HG03439 (cell line): Measurements from ENCODE around the gene PTCH2.
A peak's percentile ranks its signal among the peaks of the same experiment; 100 is the strongest.
"Not testable (repeated sequence)": the region's sequence is repeated elsewhere in the genome, so short reads cannot be mapped to it uniquely, and the experiment has no call there.

Source experiments
- ATAC-seq: cut with Tn5 transposase; IDR thresholded peaks from one replicate; pipeline ENCODE4 v1.9.1; 2021; ENCODE audit warnings: mild to moderate bottlenecking, moderate library complexity; ENCODE audit not compliant: unreplicated experiment

Gene PTCH2

GRCh38 chr1:44803312-44804095 lies 39.5 kb downstream of the PTCH2 start:
- ATAC-seq: no peak

- no peak for ATAC-seq
These were observed 40.1 kb downstream of the PTCH2 start for GRCh38 chr1:44803062-44803311.

DNA sequence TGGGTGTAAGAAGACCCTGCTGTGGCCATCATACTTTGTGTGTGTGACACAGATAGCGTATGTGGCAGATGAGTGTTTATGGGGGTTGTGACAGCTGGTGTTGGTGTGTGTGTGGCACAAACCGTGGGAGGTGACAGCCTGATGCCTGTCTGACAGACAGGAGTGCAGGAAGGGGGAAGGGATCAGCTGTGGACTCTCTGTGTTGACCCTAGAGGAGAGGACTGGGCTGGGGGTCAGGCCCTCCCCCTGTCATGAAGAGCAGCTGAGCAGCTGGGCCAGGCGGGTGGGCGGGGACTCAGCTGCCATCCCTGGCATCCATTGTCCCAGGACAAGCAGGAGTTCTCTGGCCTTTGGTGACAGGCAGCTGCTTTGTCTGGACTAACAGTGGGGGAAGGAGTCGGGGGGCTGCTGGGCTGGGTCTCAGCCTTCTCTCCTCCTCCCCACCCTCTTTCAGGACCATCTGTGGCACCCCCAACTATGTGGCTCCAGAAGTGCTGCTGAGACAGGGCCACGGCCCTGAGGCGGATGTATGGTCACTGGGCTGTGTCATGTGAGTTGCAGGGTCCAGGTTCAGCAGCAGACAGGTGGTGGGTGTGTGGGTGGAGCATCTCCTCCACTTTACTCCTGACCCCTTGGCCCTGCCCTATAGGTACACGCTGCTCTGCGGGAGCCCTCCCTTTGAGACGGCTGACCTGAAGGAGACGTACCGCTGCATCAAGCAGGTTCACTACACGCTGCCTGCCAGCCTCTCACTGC lies 40.6 kb downstream of the PTCH2 start:
- no peak for ATAC-seq

DNA sequence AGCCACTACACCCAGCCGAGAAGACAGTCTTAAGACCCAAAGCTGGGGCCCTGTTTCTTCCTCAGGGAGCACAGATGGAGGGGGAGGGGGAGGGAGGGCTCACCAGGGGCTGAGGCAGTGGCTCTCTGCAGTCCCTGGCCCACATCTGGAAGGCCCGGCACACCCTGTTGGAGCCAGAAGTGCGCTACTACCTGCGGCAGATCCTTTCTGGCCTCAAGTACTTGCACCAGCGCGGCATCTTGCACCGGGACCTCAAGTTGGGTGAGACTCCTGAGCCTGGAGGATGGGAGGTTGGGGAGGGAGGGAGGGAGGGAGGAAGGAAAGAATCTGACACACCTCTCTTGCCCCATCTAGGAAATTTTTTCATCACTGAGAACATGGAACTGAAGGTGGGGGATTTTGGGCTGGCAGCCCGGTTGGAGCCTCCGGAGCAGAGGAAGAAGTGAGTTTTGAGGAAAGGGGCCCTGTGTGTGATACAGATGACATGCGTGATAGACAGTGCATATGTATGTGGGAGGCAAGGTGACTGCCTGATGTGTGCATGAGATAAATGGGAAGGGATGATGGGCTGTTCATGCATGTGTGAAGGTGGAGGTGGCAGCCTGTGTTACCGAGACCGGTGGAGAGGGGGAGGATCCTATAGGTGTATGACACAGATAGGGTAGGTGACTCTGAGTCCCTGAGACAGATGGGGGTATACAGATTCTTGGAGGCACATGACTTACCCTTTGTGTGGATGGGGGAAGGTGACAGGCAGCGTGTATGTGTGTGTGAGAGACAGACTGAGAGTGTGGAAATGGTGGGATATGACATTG lies 41.4 kb downstream of the PTCH2 start:
- ATAC-seq: no peak

- ATAC-seq: peak; percentile 77
These were observed 43.1 kb downstream of the PTCH2 start, which contains the start of gene PLK3 for GRCh38 chr1:44799770-44800584. Gene PLK3, plus strand, starts transcription at chr1:44800377. Its CDS starts 87 bp downstream, at chr1:44800464.

DNA sequence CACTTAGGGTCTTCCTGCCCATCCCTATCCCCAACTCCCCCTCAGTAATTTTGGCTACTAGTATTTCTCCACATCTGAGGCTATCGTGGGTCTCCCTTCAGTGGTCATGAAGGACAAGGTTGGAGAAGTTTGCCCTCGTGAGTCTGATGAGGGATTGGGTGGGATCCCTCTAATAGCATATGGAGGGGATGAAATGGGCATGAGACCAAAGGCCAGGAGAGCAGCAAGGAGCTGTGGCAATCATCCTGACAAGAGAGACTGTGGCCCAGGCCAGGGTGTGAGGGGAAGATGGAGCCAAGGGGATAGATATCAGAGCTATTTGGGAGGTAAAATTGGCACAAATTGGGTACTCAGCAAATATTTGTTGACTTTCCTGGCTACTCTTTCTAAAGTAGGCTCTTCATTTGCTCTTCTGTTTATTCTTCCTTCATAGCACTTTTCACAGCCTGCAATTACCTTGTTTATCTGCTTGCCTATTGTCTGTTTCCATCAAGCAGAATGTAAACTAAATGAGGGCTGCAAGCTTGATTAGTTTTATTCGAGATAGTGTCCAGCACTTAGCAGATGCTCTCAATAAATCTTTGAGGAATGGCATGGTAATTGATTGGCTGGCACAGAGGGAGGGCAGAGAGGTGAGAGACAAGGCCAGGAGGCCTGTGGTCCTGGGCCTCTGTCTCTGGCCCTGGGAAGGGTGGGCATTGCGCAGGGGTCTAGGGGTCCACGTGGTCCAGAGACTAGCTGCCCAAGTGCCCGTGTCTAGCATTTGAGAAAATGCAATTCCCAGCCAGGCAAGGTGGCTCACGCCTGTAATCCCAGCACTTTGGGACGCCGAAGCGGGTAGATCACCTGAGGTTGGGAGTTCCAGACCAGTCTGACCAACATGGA lies 44.3 kb downstream of the PTCH2 start:
- no peak for ATAC-seq

GRCh38 chr1:44797886-44798285 lies 45.2 kb downstream of the PTCH2 start:
- not testable (repeated sequence) for ATAC-seq

GRCh38 chr1:44792736-44793502 lies 50.1 kb downstream of the PTCH2 start:
- ATAC-seq: no peak

DNA sequence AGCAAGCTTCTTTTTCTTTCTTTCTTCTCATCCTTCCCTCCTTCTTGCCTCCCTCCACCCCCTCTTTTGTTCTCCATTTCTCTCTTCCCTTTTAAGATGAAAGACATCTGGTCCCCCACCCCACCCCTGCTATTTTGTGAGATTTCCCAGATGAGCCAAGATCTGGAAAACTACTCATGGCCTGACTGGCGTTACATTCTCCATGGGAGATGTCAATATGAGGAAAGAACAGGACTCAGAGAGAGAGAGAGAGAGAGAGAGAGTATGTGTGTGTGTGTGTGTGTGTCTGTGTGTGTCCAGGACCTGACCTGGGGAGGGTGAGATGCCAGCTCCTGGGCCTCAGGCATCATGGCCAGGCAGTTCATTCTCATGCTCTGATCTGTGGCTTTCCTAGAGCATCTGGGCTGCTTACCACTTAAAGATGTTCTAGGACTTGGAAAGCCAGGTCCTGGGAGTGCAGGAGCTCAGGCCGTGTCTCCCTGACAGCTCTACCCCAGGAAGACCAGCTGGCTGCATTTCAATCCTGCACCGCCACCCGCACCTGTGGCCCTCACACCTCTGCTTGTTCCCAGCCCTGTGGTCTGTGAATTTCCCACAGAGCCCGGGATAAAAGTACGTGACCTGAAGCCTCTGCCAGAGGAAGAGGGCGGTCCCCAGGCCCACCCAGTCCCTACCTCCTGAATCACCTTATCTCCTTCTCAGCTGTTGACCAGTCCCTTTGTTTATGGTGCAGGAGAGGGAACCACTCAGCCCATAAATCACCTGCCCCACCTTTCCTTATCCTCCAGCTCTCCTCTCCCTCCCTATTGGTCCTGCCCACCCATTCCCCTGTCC lies 51.9 kb downstream of the PTCH2 start:
- no peak for ATAC-seq

GRCh38 chr1:44788120-44788860 lies 54.8 kb downstream of the PTCH2 start, which contains the start of gene BEST4:
Gene BEST4, minus strand, starts transcription at chr1:44788170. Its CDS starts 465 bp downstream, at chr1:44787705.
- no peak for ATAC-seq

- no peak for ATAC-seq
These were observed 55.5 kb downstream of the PTCH2 start for GRCh38 chr1:44787506-44787905.

DNA sequence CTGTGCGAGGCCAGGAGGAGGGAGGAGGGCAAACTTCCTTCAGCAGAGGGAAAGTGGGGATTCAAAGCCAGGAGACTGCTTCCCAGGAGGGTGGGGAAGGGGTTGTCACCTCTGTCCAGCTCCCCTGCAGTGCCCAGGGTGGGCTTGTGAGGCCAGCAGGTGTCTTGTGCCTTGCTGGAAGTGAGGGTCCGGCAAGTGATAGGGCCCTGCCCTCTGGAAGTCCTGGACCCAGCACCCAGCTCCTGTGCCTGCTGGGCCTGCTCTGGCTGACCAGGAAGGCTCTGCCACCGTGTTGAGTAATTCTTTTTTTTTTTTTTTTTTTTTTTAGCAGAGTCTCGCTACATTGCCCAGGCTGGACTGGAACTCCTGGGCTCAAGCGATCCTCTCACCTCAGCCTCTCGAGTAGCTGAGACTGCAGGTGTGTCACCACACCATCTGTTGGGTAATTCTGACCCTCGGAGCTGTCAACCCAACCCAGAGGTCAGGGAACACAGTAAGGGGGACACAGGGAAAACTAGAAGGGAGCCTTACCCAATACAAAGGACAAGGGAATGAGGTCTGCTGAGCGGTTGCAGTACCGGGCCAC lies 56.1 kb downstream of the PTCH2 start:
- ATAC-seq: no peak

- peak; percentile 43 for ATAC-seq
These were observed 56.8 kb downstream of the PTCH2 start for GRCh38 chr1:44786138-44786840.

GRCh38 chr1:44785501-44786137 lies 57.4 kb downstream of the PTCH2 start:
- no peak for ATAC-seq

- ATAC-seq: no peak
These were observed 58.0 kb downstream of the PTCH2 start for GRCh38 chr1:44785029-44785380.
